Activated naive CD4-positive, alpha-beta T cell treated with Interleukin-2 at 50 U/mL for 16 hours (primary cell): ENCODE results near the gene ITPRIP.

ENCODE experiments used
- DNase-seq: peaks from one replicate; pipeline ENCODE4 v3.0.0-alpha.2; 2020

ITPRIP gene

DNA sequence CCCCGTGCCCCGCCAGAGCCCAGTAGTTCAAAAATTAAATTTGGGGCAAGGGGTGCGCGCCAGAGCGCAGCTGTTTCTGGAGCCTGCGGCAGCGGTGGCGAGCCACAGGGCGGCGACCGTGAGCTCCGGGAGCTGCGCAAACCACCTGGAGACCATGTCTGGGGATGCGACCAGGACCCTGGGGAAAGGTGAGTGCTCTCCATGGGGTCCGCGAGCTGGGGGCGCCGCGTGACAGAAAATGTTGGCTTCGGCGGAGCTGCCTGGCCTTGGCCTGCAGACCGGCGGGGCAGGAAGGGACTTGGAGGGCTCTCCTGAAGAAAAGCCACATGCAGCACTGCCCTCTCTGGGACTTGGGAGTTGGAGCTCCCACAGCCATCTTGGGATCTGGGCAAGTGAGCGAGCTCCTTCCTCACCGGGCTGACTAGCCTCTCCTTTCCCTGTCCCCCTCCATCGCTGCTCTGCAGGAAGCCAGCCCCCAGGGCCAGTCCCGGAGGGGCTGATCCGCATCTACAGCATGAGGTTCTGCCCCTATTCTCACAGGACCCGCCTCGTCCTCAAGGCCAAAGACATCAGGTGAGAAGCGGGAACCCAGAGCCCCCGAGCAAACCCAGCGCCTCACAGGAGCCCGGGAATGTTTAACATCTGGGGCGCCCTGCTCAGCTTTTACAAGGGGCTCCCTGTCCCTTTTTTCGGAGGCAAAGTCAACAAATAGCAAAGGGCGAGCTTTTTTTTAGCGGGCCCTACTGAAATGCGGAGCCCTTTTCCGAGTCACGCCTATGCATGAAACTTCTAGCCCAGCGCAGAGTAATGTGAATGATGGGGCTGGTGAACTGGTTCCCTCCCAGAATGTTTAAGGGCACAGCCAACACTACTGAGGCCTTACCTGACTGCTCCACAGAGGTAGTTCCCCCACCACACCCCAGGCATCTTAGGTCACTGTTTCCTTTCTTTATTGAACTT, 63.2 kb downstream of the ITPRIP start:
- peak; percentile 51 for DNase-seq

DNA sequence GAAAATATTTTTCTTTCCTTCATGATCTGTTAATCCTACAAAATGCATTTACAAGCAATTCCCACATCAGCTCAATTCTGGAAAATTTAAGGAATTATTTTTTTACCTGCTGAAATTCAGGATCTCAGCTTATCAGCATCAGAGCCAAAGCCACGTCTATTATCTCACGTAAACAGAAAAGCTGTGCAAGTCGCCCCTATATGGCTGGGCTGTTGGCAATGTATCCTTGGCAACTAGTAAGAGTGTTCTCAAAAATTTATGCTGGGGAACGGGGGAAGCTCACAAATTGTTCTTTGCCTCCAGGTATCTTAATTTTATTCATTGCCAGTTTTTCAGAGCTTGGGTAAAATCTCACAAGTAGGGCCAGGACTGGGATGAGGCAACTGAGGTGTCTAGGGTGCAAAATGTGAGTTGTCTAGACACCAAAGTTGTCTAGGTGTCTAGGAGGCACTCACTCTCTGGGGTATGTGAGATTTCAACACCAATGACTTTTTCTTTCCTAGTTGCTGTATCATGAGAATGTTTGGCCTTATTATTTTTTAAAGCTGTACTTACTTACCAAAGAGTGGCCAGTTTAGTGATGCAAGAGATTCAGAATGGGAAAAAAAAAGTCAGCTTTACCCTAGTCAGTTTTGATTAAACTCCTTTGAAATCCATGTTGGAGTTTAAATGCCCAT, 64.2 kb downstream of the ITPRIP start:
- DNase-seq, result no peak

DNA sequence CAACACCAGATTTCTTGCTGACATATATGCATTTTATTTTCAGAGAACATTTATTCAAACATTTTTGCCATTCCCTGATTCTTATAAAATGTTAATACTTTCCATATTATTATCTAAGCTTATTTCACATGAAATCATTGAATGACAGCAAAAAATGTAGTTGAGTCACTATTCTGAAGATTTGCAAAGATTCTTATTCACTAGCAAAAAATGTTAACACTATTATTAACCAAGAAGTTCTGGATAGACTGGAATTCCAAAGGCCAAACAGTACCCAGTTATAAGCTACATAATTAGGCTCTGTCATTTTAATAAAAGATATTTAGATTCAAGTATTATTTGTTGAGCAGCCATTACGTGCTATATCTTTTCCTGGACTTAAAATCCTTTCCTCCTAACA, 65.0 kb downstream of the ITPRIP start:
- DNase-seq, result no peak

DNA sequence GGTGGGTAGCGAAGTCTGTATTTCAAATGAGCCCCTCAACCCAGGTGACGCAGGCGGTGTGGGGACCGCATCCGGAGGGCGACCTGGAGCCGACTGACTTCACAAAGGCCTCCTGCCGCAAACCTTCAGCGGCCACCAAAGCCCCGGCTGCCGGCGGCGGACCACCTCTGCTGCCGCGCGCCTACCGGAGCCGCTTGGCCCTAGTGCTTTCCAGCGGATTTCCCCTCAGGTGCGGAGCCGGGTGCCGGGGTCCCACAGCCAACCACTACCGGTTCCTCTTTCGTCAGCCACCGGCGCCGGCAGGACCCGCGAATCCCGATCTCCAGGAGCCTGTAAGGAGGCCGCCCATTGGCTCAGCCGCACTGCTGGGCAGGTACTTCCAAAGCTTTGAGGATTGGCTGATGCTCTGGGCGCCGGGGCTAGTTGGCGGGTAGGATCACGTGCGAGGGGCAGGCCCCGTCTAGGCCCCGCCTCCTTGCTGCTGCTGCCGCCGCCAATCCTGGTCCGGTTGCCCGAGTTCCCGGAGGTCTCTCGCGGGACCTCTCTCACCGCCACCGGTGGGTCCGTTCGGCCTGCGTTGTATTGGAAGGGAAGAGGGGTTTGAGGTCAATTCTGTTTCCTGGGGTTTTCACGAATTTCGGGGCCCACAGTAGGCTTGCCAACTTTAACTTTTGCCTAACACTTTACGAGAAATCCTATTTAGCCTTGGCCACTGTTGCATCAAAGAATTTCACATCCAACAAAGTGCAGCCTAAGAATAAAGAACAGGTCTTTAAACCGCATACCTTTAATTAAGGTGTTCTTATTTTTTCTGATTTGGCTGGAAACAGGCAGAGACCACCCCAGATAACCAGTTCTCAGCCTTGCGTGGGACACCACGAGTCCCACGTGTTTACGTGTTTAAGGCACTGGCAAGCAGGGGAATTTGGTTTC, 69.3 kb downstream of the ITPRIP start, which contains the start of gene GSTO2:
Gene GSTO2 (plus strand): TSS at position 472 of the 933 bp plus-strand sequence. CDS start 5,732 bp downstream, outside the sequence.
- peak; percentile 98 for DNase-seq

DNA sequence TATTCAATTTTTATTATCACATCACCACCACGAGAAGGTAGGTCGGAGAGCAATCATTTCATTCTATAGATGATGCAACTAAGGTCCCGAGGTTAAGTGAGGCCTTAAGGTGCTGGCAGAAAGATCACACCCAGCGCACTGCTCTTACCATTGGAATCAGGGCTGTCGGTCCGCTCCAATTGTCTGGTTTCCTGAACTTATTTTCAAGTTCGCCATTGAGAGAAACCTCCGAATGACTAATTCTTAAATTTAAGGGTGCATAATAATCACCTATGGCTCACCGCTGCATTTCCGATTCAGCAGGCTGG, 69.9 kb downstream of the ITPRIP start:
- no peak for DNase-seq

DNA sequence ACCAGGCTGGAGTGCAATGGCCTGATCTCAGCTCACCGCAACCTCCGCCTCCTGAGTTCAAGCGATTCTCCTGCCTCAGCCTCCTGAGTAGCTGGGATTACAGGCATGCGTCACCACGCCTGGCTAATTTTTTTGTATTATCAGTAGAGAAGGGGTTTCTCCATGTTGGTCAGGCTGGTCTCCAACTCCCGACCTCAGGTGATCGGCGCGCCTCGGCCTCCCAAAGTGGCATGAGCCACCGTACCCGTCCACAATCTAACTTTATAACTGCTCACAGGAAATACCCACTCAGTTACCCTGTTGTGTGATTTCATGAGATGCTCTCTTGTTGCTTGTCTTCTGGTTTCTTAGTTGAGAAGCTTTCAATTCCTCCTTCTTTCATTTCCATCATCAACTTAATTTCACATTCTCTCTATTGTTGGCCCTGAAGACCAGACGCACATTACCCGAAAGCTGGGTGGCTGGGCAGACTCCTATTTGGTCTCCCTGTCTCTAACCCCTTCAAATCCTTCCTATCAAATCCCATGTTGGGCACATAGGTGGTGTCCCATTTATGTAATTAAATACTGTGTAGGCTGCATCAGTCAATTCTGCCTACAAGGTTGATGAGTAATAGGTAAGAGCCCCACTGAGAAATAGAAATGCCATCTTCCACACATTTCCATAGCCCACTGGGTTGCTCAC, 70.4 kb downstream of the ITPRIP start:
- peak; percentile 66 for DNase-seq

DNA sequence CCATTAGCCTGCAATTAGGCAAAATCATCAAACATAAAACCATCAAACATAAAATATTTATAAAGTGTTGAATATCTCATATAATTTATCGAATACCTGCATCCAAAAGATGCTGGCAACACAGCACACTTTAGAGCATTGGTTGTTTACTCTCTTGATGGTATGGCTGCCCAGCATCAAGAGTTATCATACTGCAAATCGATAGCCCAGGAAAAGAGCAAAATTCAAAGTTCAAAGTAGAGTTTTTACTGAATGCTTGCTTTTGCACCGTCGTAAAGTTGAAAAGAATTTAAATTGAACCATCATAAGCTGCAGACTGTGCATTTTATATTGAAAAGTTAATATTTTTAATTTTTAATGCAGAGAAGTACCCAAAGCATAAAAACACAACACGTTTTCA, 73.5 kb downstream of the ITPRIP start:
- no peak for DNase-seq

DNA sequence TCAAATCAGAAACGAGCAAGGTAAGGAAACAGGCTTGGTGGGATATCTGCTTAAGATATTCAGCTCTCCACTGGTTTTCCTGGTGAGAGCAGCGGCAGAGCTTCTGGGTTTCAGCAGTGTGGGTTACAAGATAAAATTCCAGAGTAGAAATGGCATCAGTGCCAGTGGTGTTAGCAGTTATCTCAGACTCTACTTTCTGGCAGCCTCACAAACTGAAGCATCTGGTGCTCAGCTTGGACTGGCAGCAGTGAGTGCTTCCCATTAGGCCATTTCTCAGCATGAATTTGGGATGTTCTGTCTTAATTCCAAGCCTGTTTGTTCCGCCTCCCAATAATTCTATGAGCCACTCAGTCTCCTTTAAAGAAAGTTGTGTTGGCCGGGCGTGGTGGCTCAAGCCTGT, 76.2 kb downstream of the ITPRIP start:
- DNase-seq, result no peak

DNA sequence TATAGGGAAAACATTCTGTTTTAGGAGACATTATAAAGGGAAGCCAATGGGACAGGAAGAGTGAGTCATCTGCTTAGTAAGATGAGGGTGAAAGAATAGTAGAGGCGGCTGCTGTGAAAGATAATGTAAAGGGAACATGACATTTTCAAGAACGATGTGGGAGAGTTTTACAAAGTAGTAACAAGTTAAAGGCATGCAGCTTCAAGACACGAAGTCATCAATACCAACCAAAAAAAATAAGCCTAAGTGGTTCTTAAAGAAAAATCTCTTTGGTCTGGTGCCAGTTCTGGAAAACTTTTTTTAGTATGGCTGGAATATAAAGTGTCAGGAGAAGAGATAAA, 77.5 kb downstream of the ITPRIP start:
- no peak for DNase-seq

DNA sequence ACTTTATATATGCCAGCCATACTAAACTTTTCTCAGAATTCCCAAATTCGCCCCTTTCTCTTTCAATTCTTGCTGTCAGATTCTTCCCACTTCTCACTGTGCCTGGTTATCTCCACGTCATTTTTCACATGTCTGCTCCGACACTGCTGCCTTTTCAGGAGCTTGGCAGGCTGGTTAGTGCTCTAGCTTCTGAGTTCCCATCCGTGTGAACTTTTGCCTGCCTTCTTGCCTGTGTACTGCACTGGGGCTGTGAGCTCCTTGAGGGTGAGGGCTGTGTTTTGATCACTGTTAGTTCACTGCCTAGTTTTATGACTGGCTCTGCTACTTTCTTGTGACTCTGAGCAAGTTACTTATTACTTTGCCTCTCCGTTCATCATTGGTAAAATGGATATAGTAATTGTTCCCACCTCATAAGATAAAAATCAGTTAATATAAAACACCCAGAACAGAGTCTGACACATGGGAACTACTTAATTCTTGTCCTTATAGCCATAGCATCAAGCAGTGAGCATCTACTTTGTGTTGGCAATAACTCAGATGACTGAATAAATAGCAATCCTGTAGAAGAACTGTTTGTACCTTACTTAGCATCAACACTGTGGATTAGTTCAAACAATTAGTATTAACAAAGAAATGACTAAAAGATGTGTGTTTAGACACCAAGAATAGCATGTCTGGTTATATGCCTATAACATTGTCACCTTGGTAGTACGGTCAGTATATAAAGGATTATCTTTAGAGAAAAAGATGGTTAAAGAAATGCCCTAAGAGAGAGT, 78.1 kb downstream of the ITPRIP start:
- DNase-seq, result no peak
